GM12873 (cell line): ENCODE results near the gene TEDDM1.

Source experiments
- TF ChIP-seq, protein P1 (sequence below): IDR thresholded peaks from 2 replicates; pipeline ENCODE4 v1.5.1; 2012; ENCODE audit warnings: low read depth, mild to moderate bottlenecking, moderate library complexity, low read length, control low read depth; ENCODE audit not compliant: insufficient read depth; ENCODE audit errors: missing control alignments

TEDDM1 gene

DNA sequence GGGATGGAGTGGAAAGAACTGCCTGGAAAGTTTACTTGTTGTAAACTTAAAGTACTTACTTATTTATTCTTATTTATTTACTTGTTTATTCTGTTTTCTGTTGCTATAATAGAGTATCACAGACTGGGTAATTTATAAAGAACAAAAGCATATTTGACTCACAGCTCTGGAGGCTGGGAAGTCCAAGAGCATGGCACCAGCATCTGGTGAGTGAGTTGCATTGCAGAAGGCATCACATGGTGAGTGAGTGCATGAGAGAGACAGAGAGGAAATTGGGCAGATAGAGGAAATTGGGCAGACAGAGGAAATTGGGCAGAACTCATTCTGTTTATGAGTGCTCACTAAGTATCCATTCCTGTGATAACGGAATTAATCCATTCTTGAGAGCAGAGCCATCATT is 37.9 kb upstream of the TEDDM1 start:
- TF ChIP-seq, protein P1, sequence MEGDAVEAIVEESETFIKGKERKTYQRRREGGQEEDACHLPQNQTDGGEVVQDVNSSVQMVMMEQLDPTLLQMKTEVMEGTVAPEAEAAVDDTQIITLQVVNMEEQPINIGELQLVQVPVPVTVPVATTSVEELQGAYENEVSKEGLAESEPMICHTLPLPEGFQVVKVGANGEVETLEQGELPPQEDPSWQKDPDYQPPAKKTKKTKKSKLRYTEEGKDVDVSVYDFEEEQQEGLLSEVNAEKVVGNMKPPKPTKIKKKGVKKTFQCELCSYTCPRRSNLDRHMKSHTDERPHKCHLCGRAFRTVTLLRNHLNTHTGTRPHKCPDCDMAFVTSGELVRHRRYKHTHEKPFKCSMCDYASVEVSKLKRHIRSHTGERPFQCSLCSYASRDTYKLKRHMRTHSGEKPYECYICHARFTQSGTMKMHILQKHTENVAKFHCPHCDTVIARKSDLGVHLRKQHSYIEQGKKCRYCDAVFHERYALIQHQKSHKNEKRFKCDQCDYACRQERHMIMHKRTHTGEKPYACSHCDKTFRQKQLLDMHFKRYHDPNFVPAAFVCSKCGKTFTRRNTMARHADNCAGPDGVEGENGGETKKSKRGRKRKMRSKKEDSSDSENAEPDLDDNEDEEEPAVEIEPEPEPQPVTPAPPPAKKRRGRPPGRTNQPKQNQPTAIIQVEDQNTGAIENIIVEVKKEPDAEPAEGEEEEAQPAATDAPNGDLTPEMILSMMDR: no peak

DNA sequence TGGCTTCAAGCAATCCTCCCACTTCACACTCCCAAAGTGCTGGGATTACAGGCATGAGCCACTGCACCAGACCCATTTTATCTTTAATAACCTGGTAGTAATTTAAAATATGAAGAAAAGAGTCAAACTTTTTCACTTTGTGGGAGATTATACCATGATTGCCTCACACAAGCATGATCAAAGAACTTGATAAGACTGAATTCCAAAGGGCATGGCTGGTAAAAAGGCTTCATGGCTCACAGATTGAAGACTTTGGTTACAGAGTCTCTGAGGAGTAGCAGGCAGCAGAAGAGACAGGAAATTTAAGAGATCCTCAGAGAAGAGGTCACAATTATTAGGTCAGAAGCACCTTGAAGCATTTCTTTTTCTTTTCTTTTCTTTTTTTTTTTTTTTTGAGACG is 33.1 kb upstream of the TEDDM1 start:
- TF ChIP-seq, protein P1: no peak

DNA sequence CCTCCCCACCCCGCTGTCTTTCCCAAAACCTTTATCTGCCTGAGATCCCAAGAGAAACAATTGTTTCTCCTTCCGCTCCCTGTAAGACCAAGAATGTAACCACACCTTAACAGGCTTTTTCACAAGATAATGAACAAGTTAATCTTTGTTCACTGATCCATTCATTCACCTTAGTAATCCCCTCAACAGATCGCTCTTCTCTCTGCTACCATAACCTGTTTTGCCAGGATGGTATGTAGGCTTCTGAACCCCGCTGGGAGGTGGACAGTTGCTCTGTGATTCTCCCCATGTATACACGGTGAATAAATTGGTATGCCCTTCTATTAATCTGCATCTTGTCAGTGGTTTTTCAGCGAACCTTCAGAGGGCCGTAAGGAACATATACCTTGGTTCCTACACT is 30.8 kb upstream of the TEDDM1 start:
- TF ChIP-seq, protein P1: no peak

DNA sequence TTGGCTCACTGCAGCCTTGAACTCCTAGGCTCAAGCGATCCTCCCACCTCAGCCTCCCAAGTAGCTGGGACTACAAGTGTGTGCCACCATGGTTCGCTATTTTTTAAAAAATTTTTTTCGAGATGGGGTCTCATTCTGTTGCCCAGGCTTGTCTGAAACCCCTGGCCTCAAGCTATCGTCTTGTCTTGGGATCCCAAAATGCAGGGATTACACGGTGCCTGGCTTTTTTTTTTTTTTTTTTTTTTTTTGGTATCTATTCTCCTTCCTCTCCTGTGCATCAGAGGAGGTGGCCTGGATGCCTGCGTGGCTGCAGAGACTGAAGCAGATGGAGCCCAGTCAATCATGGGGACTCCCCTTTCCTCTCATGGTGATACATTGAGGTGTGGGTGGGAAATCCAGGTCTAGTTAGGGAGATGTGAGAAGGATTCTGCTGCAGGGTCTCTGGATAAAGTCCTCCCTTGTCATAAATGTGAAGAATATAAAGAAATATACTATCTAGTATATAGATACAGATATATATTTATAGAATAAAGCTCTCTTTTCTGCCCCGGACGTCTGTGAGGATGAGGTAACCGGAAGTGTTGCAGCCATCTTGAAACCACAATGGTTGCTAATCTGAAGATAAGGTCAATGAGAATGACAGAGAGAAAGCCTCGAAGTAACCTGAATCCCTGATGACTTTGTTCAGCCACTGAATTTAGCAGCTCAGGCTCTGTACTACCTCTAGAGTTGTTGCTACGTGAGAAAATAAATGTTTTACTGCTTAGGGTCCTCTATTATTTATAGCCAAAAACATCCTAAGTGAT is 30.0 kb upstream of the TEDDM1 start:
- TF ChIP-seq, protein P1: no peak

DNA sequence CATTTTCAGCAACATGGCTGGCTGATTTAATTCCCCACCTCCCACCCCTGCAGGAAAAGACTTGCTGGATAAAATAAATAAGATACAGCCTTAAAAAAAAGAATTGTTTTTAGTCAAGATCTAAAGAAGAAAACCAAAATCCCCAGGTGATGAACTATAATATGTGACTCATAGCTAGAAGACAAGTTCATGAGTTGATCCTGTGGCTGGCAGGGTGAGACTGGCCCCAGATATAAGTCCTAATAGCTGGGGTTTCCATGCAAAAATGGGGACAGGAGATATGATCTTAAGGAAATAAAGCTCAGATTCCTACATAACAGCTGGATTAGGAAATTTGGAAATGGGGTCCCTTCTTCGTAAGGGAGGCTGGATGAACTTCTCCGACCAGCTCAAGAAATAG is 27.6 kb upstream of the TEDDM1 start:
- TF ChIP-seq, protein P1: no peak

DNA sequence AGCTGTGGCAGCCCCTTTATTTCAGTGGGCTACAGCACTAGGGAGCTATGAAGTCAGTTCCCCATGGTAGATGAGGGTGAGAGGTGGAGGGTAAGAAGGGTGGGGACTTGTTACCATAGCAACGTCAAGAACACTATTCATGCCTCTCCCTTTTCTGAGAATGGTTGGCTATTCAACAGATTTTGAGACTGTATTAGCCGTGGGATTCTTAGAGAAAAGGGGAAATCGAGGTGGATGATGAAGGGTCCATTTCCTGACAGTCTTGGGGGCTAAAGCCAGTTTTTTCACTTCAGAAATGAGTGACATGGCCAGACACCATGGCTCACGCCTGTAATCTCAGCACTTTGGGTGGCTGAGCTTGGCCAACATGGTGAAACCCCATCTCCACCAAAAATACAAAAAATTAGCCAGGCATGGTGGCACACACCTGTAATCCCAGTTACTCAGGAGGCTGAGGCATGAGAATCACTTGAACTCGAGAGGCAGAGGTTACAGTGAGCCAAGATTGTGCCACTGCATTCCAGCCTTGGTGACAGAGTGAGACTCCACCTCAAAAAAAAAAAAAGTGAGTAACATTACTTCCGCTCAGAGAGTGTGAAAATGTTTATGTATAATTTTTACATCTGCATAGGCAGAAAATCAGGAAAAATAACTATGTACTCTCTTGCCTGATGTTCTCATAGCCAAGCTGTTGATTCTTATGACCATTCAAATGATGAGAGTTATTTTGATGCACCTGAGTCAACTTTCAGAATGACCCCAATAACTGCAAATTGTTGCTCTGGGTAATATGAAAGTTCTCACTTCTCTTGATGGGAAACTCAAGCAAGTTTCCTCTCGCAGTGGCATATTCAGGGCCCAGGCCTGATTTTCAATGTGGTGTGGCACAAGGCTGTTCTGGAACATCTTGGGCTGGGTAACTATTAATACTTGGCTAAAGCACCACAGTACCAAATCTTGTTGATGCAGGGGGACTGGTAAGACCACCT is 26.3 kb upstream of the TEDDM1 start:
- TF ChIP-seq, protein P1: no peak

DNA sequence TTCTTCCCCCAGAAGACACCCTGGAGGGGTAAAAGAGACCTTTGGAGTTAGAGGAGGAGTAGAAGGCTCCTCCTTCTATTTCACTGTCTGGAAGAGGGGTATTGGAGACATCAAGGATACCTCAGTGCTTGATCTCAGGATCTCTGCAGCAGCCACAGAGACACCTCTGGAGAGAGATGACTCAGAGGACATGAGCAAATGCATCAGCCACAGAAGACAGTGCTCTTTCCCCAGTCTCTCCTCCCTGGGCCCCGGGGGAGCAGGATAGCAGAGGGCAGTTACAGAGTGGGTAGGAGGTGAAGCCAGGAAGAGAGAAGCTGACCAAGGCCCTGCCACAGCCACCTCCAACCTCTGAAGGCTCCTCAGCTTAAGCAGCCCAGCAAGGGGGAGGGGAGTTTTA is 15.3 kb upstream of the TEDDM1 start:
- TF ChIP-seq, protein P1: no peak
